ENCODE data around the gene PRR5.

PRR5 gene

GRCh38 chr22:44786136-44786535, 84.1 kb downstream of the PRR5 start:
- TF ChIP-seq CTCF (IDR thresholded peaks at IDR 0.05), result no peak
- Histone ChIP-seq H3K4me3 (ENCODE audit: low read depth, low read length) (no peak overlapping the region), H2AFZ (no peak overlapping the region), H3K4me2 (ENCODE audit: low read length) (no peak overlapping the region), H3K9ac (no peak overlapping the region), H3K27ac (no peak overlapping the region), H3K79me2 (no peaks in the 10 kb centered on the region), H3K9me3 (ENCODE audit: control insufficient read depth, low read length) (no peaks in the 10 kb centered on the region), H3K27me3 (ENCODE audit: control insufficient read depth, insufficient read depth, low read length) (no peaks in the 10 kb centered on the region), H3K4me1 (no peaks in the 10 kb centered on the region), H3K36me3 (ENCODE audit: control insufficient read depth, insufficient read depth, low read length) (no peaks in the 10 kb centered on the region)

GRCh38 chr22:44786610-44787009, 84.6 kb downstream of the PRR5 start:
- Histone ChIP-seq H3K27me3 (ENCODE audit: control insufficient read depth, insufficient read depth, low read length) (no peaks in the 10 kb centered on the region), H2AFZ (no peak overlapping the region), H3K27ac (no peak overlapping the region), H3K79me2 (no peaks in the 10 kb centered on the region), H3K4me1 (no peaks in the 10 kb centered on the region), H3K4me2 (ENCODE audit: low read length) (no peak overlapping the region), H3K9me3 (ENCODE audit: control insufficient read depth, low read length) (no peaks in the 10 kb centered on the region), H3K4me3 (ENCODE audit: low read depth, low read length) (no peak overlapping the region), H3K9ac (no peak overlapping the region), H3K36me3 (ENCODE audit: control insufficient read depth, insufficient read depth, low read length) (no peaks in the 10 kb centered on the region)
- TF ChIP-seq CTCF (IDR thresholded peaks at IDR 0.05), result no peak
